ENCODE measurements around the gene C2orf49.
A peak's percentile ranks its signal among the peaks of the same experiment; 100 is the strongest.

C2orf49 gene

DNA sequence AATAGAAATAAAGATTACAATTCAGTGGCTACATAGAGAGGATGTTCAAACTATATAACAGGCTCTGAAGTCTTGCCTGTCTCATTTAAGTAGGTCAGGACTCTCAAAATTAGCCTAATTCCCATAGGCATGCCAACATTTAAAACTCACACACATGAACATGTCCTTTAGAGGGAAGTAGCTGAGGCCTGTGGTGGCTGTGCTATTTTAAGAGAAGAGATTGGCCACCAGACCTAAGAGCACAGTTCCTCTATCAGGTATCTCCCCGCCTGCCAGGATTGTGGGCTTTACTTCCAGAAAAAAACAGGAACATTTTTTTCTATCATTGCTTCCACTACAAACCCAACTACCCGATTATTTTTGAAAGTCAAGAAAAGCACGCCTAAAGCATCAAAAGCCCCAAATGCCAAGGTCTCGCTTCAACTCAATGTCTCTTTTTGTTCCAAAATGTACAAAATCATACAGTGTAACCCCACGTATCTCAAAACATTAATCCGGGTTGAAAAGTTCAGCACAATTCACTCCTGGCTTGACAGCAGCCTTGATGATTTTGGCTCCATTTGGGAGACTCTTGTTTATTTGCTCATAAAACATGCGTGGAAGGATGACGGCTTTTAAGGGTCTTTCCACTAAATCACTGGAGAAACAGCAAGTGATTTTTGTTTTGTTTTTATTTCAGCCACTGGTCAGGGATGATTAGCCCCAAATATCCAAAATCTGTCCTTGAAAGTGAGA lies 46.3 kb downstream of the C2orf49 start:
- no peak for DNase-seq (ENCODE audit: low spot score)

DNA sequence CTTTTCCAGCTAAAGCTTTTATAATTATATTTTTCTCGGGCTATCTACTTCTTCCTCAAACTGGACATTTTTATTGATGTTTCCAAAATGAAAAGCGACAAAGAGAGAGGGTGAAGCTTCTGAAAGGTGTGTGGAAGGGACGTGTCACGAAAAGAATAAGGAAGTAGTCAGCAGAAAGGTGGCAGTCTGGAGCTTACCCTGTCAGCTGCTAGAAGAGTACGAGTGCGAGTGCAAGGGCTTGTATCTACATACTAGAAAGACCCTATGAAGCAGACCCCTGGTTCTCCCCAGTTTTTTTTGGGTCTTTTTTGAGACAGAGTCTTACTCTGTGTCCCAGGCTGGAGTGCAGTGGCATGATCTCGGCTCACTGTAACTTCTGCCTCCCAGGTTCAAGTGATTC lies 46.9 kb downstream of the C2orf49 start:
- DNase-seq (ENCODE audit: low spot score): no peak

DNA sequence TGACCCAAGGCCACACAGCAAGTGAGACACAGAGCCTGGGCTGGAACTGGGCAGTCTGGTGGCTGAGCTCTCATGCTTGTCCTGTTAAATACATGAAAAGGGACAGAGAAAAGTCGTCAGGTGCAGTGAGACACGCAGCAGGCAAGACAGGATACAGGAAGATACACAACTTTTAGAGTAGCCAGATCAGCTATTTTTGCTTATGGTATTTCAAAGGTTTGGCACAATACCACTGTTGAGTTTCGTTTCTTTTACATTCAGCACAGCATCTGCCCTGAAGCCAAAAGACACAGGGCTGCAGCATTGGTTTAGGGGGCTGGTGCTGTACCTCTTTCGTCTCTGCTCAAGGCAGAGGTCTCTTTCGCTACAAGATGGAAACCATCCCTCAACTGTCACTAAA lies 47.5 kb downstream of the C2orf49 start:
- DNase-seq (ENCODE audit: low spot score): no peak

DNA sequence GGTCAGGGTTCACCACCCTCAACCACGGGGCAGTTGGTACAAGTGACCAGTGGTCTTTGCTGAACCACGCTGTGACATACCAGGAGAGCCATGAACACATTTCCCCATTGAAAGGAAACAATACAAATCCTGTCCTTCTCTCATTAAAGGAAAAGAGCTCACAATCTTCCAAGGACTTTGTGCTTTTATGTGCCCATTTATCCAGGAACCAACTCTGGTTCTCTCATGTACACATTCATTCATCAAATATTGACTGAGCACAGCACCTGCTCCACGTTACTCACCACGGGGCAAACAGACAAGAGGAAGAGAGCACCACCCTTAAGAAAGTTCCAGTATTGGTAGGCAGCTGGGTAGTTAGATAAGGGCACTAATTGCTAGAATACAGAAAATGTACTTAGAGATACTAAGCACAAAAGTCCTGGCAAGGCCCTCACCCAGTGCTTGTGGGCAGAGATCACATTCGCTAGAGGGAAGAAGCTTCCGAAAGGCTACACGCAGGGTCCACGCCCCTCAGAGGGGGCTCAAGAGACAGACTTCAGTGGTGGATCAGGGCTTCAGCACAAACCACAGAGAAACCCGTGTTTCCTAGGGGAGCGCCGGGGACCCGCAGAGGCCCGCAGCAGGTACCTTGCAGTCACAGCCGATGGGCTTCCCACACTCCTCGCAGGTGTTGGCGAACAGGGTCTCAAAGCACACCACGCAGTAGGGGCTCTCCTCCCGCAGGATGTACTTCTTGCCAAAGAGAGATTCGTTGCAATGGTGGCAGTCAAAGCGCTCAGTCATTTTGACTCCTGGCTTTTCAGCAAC lies 48.6 kb downstream of the C2orf49 start:
- peak; percentile 88 for DNase-seq (ENCODE audit: low spot score)

DNA sequence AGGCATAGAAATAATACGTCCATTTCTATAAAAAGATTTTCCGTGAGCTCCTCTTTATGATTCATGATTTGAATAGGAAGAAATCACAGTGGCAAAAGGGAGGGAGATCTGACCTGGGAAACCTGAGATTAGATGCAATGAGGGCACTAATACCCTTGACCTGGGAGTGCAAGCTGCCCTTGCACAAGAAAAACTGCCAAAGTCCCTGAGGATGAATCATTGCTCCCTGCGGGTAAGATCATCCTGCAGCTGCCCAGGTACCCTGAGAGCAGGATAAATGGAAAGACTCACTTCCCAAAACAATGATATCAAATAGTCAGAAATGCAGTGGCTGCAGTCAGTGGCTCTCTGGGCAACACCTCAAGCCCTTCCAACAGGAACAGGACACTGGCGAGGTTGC lies 49.9 kb downstream of the C2orf49 start:
- no peak for DNase-seq (ENCODE audit: low spot score)

DNA sequence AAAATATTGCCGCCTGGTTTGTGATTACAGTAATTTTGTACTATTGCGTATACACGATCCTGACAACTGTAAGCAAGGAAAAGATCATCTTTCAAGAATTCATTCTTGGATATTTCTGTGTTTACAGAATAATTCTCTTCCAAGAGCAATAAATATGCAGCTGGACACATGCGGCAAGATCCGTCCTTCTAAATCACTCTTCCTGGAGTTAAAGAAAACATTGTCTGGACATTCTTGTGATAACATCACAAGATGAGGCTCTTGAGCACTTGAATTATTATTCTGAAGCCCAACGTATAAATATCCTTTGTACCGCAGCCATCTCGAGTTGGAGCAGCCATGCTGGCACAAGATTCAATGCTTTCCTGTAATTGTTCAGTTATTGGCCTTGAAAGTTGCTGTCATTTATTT lies 51.6 kb downstream of the C2orf49 start:
- DNase-seq (ENCODE audit: low spot score): no peak

DNA sequence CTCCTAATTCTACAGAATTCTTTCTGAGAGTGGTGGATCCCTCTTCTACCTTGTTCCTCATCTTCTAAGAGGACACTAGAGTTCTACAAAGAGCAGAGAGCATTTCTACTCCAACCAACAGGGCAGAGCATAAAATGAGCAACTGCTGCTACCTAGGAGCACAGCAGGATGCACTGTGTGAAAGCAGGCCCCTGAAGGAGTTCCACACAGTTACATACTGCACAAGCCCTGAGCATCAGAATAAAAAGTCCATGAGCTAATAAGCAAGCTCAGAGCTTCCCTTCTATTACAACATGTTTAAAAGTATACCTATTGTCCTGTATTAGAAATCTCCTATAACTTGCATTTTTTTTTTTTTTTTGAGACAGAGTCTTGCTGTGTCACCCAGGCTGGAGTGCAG lies 53.1 kb downstream of the C2orf49 start:
- no peak for DNase-seq (ENCODE audit: low spot score)

DNA sequence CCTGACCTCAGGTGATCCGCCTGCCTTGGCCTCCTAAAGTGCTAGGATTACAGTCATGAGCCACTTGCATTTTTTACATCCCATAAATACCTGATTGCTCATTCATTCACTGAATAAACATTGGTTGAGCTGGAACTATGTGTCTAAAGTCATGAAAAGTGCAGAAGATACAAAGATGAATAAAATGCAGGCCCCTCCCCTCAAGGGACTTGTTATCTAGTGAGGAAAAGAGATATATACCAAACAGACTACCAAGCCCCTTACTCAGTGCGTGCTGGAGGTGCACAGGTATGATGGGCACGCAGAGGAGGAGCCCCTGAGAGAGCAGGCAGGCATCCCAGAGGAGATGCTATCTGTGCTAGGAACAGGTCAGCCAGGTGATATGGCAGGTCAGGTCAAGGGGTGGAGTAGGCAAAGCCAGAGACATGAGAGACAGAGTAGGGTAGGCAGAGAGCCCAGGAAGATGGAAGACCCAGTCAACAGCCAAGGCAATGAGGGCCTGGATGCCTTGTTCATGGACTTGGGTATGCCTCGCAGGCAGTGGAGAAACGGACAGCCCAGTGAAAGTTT lies 53.8 kb downstream of the C2orf49 start:
- no peak for DNase-seq (ENCODE audit: low spot score)

DNA sequence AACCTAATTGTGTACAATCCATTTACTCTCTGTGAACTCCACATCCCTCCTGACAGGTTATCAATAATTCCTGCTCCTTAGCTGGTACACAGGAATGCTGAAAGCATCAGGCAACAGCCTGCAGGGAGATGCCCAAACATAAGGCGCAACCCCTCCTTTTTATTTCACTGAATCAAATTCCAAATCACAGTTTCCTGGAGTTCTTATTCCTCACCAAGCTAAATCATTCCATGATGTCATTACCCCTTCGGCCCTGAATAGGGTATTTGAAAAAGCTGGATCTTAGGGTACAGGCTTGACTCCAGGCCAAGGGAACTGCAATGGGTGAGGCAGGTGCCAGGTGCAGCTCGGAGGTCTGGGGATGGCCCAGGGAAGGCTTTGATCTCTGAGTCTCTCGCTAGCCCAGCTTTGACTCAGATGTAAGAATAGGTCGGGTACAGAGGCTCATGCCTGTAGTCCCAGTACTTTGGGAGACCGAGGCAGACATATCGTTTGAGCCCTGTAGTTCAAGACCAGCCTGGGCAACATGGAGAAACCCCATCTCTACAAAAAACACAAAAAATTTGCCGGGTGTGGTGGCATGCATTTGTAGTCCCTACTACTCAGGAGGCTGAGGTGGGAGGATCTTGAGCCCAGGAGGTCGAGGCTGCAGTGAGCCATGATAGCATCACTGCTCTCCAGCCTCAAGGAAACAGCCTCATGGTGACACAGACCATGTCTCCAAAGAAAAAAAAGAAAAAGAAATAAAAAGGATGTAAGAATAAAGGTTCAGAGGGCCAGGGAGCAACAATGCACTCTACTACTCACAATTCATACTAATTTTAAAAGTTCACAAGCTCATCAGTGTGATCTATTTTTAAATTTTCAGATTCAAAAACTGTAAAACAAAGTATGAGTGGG lies 54.7 kb downstream of the C2orf49 start:
- DNase-seq (ENCODE audit: low spot score): no peak

DNA sequence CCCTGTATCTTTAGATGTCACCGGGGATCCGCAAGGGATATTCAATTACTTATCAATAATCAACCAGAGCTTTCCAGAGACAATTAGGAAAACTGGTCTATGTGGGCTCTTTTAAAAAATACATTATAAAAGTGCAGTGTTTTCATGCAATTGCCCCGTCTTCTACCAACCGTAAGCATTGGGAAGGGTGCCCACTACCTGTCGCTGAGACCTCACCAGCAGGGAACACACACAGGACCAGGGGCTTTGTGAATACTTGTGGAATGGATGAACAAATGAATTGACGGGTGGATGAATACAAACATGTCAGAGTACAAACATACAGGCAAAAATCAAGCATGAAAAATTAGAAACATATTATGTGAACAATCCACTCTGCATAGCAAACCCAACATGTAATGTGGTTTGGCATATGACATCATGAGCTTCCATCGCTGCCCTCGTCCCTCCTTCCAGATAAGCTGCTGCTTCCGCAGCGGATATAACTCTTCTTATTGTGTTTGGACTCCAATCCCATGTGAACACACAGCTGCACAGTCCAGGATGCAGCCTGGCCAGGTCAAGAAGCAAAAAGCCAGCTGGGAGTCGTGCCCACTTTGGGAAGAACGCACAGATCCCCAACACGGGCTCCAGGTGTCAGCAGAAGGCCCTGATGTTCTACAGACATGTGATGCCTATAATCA lies 56.2 kb downstream of the C2orf49 start:
- no peak for DNase-seq (ENCODE audit: low spot score)

DNA sequence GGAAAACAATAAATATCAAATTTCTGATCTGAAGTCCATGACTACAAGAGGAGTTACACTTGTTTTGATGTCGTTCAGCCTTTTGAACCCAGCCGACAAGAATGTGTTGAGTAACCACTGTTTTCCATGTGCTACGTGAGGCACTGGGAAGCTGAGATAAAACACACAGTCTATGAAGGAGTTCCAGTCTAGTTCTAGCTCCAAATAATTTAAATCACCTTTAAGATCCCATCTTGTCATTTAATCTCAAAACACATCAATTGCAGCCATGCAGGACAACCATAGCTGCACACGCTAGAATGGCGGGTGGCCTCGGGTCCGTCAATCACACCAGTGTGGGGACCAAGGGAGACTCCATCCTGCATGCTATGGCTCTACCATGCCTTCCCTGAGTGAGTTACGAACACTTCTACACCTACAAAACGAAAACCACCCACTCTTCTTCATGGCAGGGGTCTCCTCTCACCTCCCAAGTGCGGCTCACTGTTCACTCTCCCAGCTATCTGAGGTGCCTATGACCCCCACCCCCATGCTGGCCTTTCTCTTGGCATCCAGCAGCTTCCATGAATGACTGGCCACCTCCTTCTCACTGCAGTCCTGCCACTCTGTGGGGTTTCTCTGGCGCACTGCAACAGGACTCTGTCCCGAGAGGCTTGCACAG lies 57.7 kb downstream of the C2orf49 start:
- no peak for DNase-seq (ENCODE audit: low spot score)

DNA sequence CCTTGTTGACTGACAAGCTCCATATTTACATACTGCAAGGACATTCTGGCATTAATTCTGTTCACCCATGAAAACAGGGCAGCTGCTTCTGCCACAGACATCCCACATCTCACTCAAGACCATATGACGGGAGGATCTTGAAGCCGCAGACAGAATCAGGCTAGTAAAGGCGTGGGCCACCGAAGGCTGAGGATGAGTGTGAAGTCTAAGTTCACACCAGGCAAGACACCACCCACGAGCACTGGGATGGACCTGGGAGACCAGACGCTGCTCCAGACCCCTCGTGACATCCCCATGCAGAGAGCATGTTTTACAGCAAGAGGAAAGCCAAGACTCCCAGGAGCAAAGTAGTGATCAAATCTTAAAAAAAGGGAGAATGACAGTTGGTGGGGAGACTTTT lies 58.4 kb downstream of the C2orf49 start:
- DNase-seq (ENCODE audit: low spot score): no peak

DNA sequence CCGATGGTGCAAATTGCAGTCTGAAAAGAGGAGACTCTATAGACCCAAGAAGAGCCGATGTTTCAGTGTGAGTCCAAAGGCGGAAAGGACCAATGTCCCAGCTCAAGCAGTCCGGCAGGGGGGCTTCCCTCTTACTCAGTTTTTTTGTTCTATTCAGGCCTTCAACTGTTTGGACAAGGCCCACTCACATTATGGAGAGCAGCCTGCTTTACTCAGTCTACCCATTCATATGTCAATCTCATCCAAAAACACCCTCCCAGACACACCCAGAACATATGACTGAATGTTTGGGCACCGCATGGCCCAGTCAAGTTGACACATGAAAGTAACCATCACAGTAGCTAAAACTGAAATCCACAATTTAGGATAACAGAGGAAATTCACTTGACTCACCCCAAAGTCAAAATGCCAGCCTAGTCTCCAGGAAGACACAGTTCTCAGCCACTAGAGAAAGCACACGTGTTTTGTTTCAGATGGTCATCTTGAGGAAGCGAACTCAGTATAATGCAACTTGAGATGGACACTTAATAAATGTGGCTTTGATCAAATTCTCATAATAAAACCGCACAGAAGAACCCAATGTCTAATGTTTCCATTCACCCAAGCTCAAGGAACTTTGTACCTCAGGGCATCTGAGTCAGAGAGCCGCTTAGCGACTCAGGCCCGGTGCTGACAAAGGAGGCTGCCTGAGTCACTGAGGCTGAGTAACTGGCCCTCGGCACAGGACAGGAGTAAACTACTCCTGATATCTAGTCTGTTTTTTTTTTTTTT lies 59.1 kb downstream of the C2orf49 start:
- DNase-seq (ENCODE audit: low spot score): peak; percentile 85

DNA sequence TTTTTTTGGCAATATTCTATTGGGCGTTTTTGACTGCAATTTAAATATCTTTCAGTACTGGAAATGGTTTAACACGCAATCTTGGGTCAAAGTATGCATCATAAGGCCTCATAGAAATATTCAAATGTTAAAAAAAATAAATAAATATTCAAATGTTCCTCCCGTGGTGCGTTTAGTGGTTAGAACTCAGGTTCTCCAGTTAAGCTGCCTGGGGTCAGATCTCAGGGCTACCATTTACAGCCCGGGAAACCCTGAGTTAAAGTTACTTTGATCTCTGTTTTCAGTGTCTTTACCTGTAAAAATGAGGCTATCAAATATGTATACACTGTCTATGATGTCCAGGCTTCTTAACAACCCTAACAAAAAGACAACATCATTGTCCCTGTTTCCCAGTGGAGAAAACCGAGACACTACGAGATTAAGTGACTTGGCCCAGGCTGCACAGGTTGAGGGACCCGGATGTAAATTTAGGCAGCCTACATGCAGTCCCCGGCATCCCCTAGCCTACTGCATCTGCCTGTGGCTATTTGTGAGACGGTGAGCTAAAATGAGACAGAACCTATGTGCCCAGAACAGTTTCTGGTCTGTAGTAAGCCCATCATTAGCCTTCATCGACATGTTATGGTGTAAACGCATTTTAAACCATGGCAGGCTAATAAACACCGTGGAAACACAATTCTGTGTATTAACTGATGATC lies 59.8 kb downstream of the C2orf49 start:
- peak; percentile 34 for DNase-seq (ENCODE audit: low spot score)

DNA sequence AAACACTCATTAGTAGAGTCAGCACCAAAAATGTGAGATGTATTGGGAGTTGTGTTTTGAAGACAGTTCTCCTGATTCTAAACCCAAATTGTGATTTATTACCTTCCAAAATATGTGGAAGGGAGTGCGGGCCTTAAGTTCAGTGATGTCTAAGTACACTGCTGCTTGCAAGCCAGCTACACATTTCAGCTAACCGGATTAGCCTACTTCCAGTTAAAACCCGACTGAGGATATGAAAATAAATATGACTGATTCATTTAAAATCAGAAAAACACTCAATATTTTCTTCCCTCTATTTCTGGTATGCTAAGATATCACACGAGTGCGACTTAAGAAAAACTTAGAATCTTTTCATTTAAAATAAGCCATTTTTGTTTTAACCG lies 60.6 kb downstream of the C2orf49 start:
- peak; percentile 39 for DNase-seq (ENCODE audit: low spot score)

DNA sequence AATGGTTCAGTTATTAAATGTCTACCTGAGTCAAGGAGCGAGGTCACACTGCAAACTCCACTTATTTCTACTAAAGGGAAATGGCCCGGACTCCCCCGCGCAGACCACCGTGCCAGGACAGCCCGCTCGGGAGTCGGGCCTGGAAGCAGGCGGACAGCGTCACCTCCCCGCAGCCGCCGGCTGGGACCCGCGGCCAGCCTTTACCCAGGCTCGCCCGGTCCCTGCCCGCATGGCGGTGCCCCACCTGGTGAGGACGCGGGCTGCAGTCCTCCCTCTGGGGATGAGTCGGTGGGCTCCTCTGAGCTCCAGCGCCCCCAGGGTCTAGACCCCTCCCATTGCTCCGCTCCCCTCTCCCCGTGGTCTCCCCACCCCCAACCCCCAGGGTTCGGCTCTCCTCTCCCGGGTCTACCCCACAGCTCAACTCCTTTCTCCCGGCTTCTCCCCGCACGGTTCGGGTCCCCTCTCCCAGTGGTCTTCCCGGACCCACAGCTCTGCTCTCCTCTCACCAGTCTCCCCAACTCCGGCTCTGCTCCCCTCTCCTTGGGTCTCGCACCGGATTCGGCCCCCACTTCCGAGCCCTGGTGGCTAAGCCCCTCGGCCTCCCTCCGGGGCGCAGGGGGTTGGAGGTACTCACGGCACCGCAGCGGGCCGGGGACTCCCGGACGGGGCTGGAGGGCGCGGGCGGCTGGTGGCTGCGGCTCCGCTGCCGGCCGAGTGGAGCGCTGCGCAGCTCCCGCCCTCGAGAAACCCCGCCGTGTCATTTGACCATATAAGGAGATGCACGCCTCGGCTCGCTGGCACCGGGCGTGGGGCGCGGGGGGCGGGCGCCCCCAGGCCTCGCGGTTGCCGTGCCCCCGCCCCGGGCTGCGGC lies 61.2 kb downstream of the C2orf49 start, which contains the start of gene FHL2:
Gene FHL2 (minus strand): TSS at position 716 of the 871 bp plus-strand sequence. CDS start 12,535 bp downstream, outside the sequence.
- DNase-seq (ENCODE audit: low spot score): peak; percentile 81
